IPS-15b (cell line): ENCODE data around the gene SCCPDH.
"Not testable (repeated sequence)": the region's sequence is repeated elsewhere in the genome, so short reads cannot be mapped to it uniquely, and the experiment has no call there.

Source experiments
- H3K27me3 ChIP-seq: one replicate; pipeline ENCODE4 v1.6.1; 2013; ENCODE audit warnings: low read length; ENCODE audit not compliant: control insufficient read depth, insufficient read depth
- H3K36me3 ChIP-seq: one replicate; pipeline ENCODE4 v1.6.1; 2013; ENCODE audit warnings: low read length; ENCODE audit not compliant: control insufficient read depth, insufficient read depth
- H3K4me1 ChIP-seq: one replicate; pipeline ENCODE4 v1.6.1; 2013; ENCODE audit warnings: mild to moderate bottlenecking, low read length; ENCODE audit not compliant: control insufficient read depth, insufficient read depth
- H3K4me3 ChIP-seq: one replicate; pipeline ENCODE4 v1.5.1; 2013; ENCODE audit warnings: low read depth, low read length
- H3K9ac ChIP-seq: one replicate; pipeline ENCODE4 v1.6.1; 2013; ENCODE audit warnings: low read depth, mild to moderate bottlenecking, low read length
- H3K9me3 ChIP-seq: one replicate; pipeline ENCODE4 v1.6.1; 2013; ENCODE audit warnings: mild to moderate bottlenecking, low read length; ENCODE audit not compliant: control insufficient read depth, insufficient read depth

Gene SCCPDH

GRCh38 chr1:246690100-246690499, 34.1 kb upstream of the SCCPDH start:
- no peak overlapping the region for H3K9ac ChIP-seq
- no peaks in the 10 kb centered on the region for H3K36me3 ChIP-seq
- H3K9me3 ChIP-seq, result peaks cover 4% of the 10 kb centered on the region
- no peak overlapping the region for H3K4me3 ChIP-seq
- H3K4me1 ChIP-seq, result no peaks in the 10 kb centered on the region
- no peaks in the 10 kb centered on the region for H3K27me3 ChIP-seq

GRCh38 chr1:246691622-246692495, 32.4 kb upstream of the SCCPDH start:
- H3K4me1 ChIP-seq, result peaks cover 1% of the 10 kb centered on the region
- no peaks in the 10 kb centered on the region for H3K36me3 ChIP-seq
- no peak overlapping the region for H3K4me3 ChIP-seq
- H3K9me3 ChIP-seq, result peaks cover 4% of the 10 kb centered on the region
- H3K9ac ChIP-seq, result no peak overlapping the region
- H3K27me3 ChIP-seq, result no peaks in the 10 kb centered on the region

- H3K36me3 ChIP-seq, H3K9ac ChIP-seq, H3K4me3 ChIP-seq, H3K4me1 ChIP-seq, H3K9me3 ChIP-seq, H3K27me3 ChIP-seq: not testable (repeated sequence)
Observed at GRCh38 chr1:246694213-246694895, 29.9 kb upstream of the SCCPDH start.

GRCh38 chr1:246695136-246695535, 29.1 kb upstream of the SCCPDH start:
- no peaks in the 10 kb centered on the region for H3K27me3 ChIP-seq
- H3K9me3 ChIP-seq, result peaks cover 4% of the 10 kb centered on the region
- no peak overlapping the region for H3K9ac ChIP-seq
- peaks cover 2% of the 10 kb centered on the region for H3K4me1 ChIP-seq
- no peaks in the 10 kb centered on the region for H3K36me3 ChIP-seq
- H3K4me3 ChIP-seq, result no peak overlapping the region

GRCh38 chr1:246695666-246696065, 28.5 kb upstream of the SCCPDH start:
- Histone ChIP-seq H3K4me1 (peaks cover 2% of the 10 kb centered on the region), H3K27me3 (no peaks in the 10 kb centered on the region), H3K9ac (no peak overlapping the region), H3K4me3 (no peak overlapping the region), H3K9me3 (peaks cover 4% of the 10 kb centered on the region), H3K36me3 (no peaks in the 10 kb centered on the region)

GRCh38 chr1:246698466-246699094, 25.6 kb upstream of the SCCPDH start:
- Histone ChIP-seq H3K4me3 (no peak overlapping the region), H3K9ac (no peak overlapping the region), H3K9me3 (no peaks in the 10 kb centered on the region), H3K4me1 (peaks cover 2% of the 10 kb centered on the region), H3K36me3 (no peaks in the 10 kb centered on the region), H3K27me3 (no peaks in the 10 kb centered on the region)

- no peaks in the 10 kb centered on the region for H3K9me3 ChIP-seq
- H3K4me1 ChIP-seq, result peaks cover 2% of the 10 kb centered on the region
- no peak overlapping the region for H3K9ac ChIP-seq
- H3K4me3 ChIP-seq, result no peak overlapping the region
- H3K27me3 ChIP-seq, result no peaks in the 10 kb centered on the region
- no peaks in the 10 kb centered on the region for H3K36me3 ChIP-seq
Observed at GRCh38 chr1:246699095-246699735, 25.0 kb upstream of the SCCPDH start.

GRCh38 chr1:246703581-246703980, 20.6 kb upstream of the SCCPDH start:
- no peaks in the 10 kb centered on the region for H3K36me3 ChIP-seq
- H3K27me3 ChIP-seq, result no peaks in the 10 kb centered on the region
- H3K4me1 ChIP-seq, result no peaks in the 10 kb centered on the region
- no peaks in the 10 kb centered on the region for H3K9me3 ChIP-seq
- no peak overlapping the region for H3K4me3 ChIP-seq
- H3K9ac ChIP-seq, result no peak overlapping the region

- Histone ChIP-seq H3K9ac (no peak overlapping the region), H3K4me1 (no peaks in the 10 kb centered on the region), H3K9me3 (no peaks in the 10 kb centered on the region), H3K36me3 (no peaks in the 10 kb centered on the region), H3K4me3 (no peak overlapping the region), H3K27me3 (no peaks in the 10 kb centered on the region)
Observed at GRCh38 chr1:246705368-246705767, 18.8 kb upstream of the SCCPDH start.

GRCh38 chr1:246708166-246708565, 16.0 kb upstream of the SCCPDH start:
- no peak overlapping the region for H3K9ac ChIP-seq
- H3K4me3 ChIP-seq, result no peak overlapping the region
- no peaks in the 10 kb centered on the region for H3K27me3 ChIP-seq
- no peaks in the 10 kb centered on the region for H3K36me3 ChIP-seq
- H3K9me3 ChIP-seq, result no peaks in the 10 kb centered on the region
- no peaks in the 10 kb centered on the region for H3K4me1 ChIP-seq

GRCh38 chr1:246709196-246709595, 15.0 kb upstream of the SCCPDH start:
- Histone ChIP-seq H3K4me1 (no peaks in the 10 kb centered on the region), H3K9ac (no peak overlapping the region), H3K36me3 (no peaks in the 10 kb centered on the region), H3K27me3 (no peaks in the 10 kb centered on the region), H3K4me3 (no peak overlapping the region), H3K9me3 (no peaks in the 10 kb centered on the region)
